GM12873 (cell line): ENCODE results near the gene C3.

Experiments
- TF ChIP-seq, protein P1 (sequence below): IDR thresholded peaks from 2 replicates; pipeline ENCODE4 v1.5.1; 2012; ENCODE audit warnings: low read depth, mild to moderate bottlenecking, moderate library complexity, low read length, control low read depth; ENCODE audit not compliant: insufficient read depth; ENCODE audit errors: missing control alignments

C3 gene

DNA sequence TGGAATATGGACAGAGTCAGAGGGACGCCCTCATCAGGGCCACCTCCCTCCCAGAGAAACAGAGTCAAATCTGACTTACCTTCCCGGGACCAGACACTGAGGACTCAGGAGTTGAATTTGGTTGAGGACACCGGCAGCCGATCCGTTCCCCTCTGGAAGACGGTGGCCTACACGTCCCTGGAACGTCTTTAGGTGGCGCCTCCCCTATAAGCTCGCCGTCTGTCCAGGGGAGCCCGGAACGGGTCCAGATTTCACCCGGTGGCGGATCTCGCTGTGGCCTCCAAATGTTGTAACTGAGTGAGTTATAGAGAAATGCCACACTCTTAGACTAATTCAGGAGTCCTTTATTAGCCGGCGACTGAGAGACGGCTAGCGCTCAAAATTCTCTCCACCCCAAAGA, 59.5 kb downstream of the C3 start:
- TF ChIP-seq, protein P1, sequence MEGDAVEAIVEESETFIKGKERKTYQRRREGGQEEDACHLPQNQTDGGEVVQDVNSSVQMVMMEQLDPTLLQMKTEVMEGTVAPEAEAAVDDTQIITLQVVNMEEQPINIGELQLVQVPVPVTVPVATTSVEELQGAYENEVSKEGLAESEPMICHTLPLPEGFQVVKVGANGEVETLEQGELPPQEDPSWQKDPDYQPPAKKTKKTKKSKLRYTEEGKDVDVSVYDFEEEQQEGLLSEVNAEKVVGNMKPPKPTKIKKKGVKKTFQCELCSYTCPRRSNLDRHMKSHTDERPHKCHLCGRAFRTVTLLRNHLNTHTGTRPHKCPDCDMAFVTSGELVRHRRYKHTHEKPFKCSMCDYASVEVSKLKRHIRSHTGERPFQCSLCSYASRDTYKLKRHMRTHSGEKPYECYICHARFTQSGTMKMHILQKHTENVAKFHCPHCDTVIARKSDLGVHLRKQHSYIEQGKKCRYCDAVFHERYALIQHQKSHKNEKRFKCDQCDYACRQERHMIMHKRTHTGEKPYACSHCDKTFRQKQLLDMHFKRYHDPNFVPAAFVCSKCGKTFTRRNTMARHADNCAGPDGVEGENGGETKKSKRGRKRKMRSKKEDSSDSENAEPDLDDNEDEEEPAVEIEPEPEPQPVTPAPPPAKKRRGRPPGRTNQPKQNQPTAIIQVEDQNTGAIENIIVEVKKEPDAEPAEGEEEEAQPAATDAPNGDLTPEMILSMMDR, result no peak

DNA sequence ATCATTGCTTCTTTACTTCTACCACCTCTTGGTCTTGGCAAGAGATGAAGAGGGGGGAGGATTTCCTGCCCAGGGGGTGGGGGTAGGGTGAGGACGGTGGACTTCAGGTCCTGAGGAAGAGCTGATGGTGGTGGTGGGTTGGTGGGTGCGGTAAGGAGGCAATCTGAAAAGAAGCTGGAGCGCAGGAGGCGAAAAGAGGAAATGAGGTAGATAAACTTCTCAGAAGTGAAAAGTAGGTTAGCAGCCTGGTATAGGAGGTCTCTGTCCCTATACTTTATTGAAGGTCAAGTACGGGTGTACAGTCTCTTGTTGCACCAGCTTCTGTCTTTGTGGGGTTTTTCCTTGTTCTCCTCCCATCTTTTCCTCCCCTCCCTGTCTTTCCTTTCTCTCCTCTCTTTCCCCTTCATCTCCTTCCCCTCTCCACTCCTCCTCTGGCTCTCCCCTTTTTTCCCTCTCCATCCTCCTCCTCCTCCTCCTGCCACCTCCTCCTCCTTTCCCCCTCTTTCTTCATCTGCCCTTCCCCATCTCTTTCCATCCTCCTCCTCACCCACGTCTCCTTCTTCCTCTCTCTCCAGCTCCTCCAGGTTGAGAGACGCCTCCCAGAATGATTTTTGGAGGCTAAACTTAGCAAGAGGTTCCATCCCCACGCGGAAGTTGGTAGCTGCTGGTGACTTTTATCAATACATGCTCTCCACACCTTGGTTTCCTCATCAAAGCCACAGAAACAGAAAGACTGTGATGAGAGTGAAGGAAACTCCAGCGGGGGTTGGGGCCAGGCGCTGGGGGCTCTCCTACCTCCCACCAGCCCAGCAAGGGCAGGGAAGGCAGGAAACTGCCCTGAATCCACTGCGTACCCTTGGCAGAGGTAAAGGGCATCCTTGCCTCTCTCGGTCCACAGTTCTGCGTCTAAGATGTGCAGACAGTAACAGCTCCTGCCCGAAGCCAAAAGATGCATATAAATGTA, 65.8 kb downstream of the C3 start:
- TF ChIP-seq, protein P1, result no peak

DNA sequence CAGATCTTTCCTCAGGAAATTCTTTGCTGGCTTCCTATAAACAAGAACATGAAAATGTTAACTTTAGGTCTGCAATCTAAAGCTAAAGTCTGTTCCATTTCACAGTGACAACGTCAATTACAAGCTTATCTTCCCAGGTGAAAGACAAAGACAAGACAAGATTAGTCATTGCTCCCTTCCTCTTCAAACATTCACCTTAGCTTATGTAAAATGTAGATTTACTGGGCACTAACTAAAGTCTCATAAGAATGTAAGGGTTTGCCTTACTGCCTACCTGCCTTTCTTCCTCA, 67.7 kb downstream of the C3 start:
- TF ChIP-seq, protein P1, result no peak

DNA sequence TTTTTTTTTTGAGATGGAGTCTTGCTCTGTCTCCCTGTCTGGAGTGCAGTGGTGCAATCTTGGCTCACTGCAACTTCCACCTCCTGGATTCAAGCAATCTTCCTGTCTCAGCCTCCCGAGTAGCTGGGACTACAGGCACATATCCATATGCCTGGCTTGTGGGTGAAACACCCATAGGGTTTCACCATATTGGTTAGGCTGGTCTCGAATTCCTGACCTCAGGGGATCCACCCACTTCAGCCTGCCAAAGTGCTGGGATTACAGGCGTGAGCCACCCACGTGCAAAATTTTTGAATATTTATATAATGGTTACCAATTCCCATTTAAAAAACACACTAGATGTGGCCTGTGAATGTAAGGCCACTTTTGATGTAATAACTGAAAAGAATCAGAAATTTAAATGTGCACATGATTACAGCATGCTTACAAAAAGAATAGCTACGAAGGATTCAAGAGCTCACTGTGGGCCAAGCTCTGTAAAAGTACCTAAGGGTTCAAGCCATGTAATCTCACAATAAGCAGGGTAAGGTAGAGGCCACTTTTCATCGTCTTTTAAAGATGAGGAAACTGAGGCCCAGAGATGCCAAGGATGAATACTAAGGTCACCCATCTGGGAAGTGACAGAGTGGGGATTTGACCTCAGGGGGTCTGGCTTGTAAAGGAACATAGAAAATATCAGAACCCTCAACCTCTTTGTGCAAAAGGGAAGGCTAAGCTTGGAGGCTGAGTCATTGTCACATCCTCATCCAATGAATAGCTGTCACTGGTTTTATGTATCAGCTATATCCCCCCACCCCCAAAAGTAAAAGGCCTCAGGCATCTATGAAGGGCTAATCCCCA, 68.3 kb downstream of the C3 start:
- TF ChIP-seq, protein P1, result no peak

DNA sequence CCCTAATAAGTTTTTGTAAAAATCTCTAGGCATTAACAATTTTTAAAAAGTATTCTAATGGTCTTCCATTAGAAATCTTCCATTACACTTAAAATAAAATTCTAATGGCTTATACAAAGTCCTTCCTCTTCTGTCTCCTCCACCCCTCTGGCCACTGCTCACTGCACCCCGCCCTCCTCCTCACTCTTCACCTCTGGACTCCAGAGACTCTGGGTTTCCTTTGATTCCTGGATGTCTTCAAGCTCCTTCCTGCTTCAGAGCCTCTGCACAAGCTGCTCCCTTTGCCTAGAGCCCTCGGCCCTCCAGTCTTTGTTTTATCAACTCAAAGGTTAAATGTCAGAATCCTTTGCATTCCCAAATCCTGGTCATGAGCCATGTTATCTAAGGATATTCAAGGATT, 71.3 kb downstream of the C3 start:
- TF ChIP-seq, protein P1, result no peak

DNA sequence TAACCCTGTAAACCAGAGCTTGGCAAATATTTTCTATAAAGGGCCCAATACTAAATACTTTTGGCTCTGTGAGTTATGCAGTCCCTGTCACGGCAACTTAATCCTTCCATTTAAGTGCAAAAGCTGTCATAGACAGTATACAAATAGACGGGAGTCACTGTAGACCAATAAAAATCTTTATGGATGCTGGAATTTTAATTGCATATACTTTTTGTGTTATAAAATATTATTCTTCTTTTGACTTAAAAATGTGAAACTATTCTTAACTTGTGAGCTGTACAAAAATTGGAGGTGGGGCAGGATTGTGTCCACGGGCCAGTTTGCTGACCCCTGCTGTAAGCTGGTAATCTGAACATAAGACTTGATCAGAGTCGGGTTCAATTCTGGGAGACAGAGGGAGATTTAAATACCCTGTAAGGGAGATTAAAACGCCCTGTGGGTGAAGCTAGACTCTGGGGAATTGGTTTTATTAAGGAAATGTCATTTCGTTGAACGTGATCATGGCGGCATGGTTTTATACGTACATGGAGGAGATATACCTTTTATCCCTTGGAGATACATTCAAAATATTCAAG, 72.2 kb downstream of the C3 start:
- TF ChIP-seq, protein P1, result no peak

DNA sequence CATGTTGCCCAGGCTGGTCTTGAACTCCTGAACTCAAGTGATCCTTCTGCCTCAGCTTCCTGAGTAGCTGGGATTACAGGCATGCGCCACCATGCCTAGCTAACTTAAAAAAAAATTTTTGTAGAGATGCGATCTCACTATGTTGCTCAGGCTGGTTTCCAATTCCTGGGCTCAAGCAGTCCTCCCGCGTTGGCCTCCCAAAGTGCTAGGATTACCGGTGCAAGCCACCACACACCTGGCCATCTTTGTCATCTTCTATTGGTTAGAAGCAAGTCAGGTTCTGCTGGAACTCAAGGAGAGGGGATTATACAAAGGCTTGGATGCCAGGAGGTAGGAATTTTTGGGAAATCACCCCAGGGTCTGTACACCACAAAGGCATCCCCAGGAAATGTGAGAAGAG, 75.7 kb downstream of the C3 start:
- TF ChIP-seq, protein P1, result no peak
